HFFc6 (cell line): Measurements from ENCODE around the gene ST6GALNAC5. TPM values are rescaled to one million over a fixed set of nuclear protein-coding genes. Genes with fewer than 3 reads are reported as not detected.

Experiments
- DNase-seq: peaks from one replicate; pipeline ENCODE4 v3.0.0-alpha.2; 2018
- H3K27ac Mint-ChIP-seq: 2 replicates; pipeline ENCODE4 v1.8.0; 2020; ENCODE audit warnings: mild to moderate bottlenecking, mixed read lengths
- H3K27me3 Mint-ChIP-seq: 2 replicates; pipeline ENCODE4 v1.8.0; 2021; ENCODE audit warnings: mild to moderate bottlenecking, moderate library complexity, mixed read lengths; ENCODE audit not compliant: insufficient read depth
- H3K36me3 Mint-ChIP-seq: 2 replicates; pipeline ENCODE4 v1.8.0; 2021; ENCODE audit warnings: low read depth, mixed read lengths
- H3K4me1 Mint-ChIP-seq: 2 replicates; pipeline ENCODE4 v1.8.0; 2020; ENCODE audit warnings: low read depth, mixed read lengths
- H3K4me3 Mint-ChIP-seq: 2 replicates; pipeline ENCODE4 v1.8.0; 2020; ENCODE audit warnings: mild to moderate bottlenecking, moderate library complexity, mixed read lengths
- H3K9me3 Mint-ChIP-seq: 2 replicates; pipeline ENCODE4 v1.8.0; 2020; ENCODE audit warnings: mild to moderate bottlenecking, mixed read lengths
- CTCF ChIP-seq: fragments of 200-600 bp; sonication (generic); IDR thresholded peaks from 2 replicates; pipeline ENCODE4 v1.5.0; 2021; ENCODE audit warnings: antibody characterized with exemption, mild to moderate bottlenecking
- total RNA-seq, 6 experiments: library from RNA; stranded (reverse); fragmentation: NEBNext Ultra II Directional; extraction: Animal tissue kit (Norgen Biotek cat#: 25700); gene quantifications; 2 replicates in 1 of 6; 3 replicates in 5 of 6; pipeline ENCODE4 v1.2.3, GENCODE V29; 2021

Gene ST6GALNAC5
- total RNA-seq, 6 experiments from 2014 or later, result 1.3 to 3.0 (median 2.1) TPM; not detected in 2

GRCh38 chr1:77038000-77038399 lies 170.7 kb downstream of the ST6GALNAC5 start:
- Mint-ChIP-seq H3K27me3 (peaks cover 8% of the 10 kb centered on the region), H3K36me3 (peaks cover 4% of the 10 kb centered on the region; the same call in 1 of the 2 replicates), H3K9me3 (no peaks in the 10 kb centered on the region; the same call in 1 of the 2 replicates), H3K4me3 (no peak overlapping the region), H3K4me1 (peaks cover 33% of the 10 kb centered on the region), H3K27ac (no peak overlapping the region)
- DNase-seq, result no peak
- no peak for TF ChIP-seq CTCF

- Mint-ChIP-seq H3K4me3 (0 out of 2 replicates have a peak overlapping the region, but pooled peaks have one; percentile 1), H3K4me1 (peaks cover 33% of the 10 kb centered on the region), H3K9me3 (no peaks in the 10 kb centered on the region; the same call in 1 of the 2 replicates), H3K27me3 (peaks cover 3% of the 10 kb centered on the region), H3K27ac (peak overlapping the region; percentile 61), H3K36me3 (peaks cover 4% of the 10 kb centered on the region; the same call in 1 of the 2 replicates)
- no peak for TF ChIP-seq CTCF
- no peak for DNase-seq
Measured at GRCh38 chr1:77039111-77039510, 171.8 kb downstream of the ST6GALNAC5 start.

GRCh38 chr1:77039739-77040138 lies 172.5 kb downstream of the ST6GALNAC5 start:
- no peak for TF ChIP-seq CTCF
- H3K27ac Mint-ChIP-seq, result peak overlapping the region; percentile 61

GRCh38 chr1:77040826-77041225 lies 173.5 kb downstream of the ST6GALNAC5 start:
- no peaks in the 10 kb centered on the region; the same call in 1 of the 2 replicates for H3K9me3 Mint-ChIP-seq
- peaks cover 4% of the 10 kb centered on the region; the same call in 1 of the 2 replicates for H3K36me3 Mint-ChIP-seq
- H3K4me3 Mint-ChIP-seq, result no peak overlapping the region
- H3K27ac Mint-ChIP-seq, result no peak overlapping the region
- peaks cover 33% of the 10 kb centered on the region for H3K4me1 Mint-ChIP-seq
- TF ChIP-seq CTCF, result no peak
- no peak for DNase-seq
- no peaks in the 10 kb centered on the region; the same call in 1 of the 2 replicates for H3K27me3 Mint-ChIP-seq

More at GRCh38 chr1:77039739-77040138, 172.5 kb downstream of the ST6GALNAC5 start:
- Mint-ChIP-seq H3K4me1 (peaks cover 33% of the 10 kb centered on the region), H3K4me3 (0 out of 2 replicates have a peak overlapping the region, but pooled peaks have one; percentile 1), H3K9me3 (no peaks in the 10 kb centered on the region; the same call in 1 of the 2 replicates), H3K27me3 (no peaks in the 10 kb centered on the region), H3K36me3 (peaks cover 4% of the 10 kb centered on the region; the same call in 1 of the 2 replicates)
- DNase-seq, result peak; percentile 94

- peaks cover 7% of the 10 kb centered on the region; the same call in 1 of the 2 replicates for H3K27me3 Mint-ChIP-seq
- TF ChIP-seq CTCF, result no peak
- H3K4me1 Mint-ChIP-seq, result peaks cover 19% of the 10 kb centered on the region
- H3K4me3 Mint-ChIP-seq, result no peak overlapping the region
- H3K9me3 Mint-ChIP-seq, result no peaks in the 10 kb centered on the region
- DNase-seq, result no peak
- H3K36me3 Mint-ChIP-seq, result no peaks in the 10 kb centered on the region
- no peak overlapping the region for H3K27ac Mint-ChIP-seq
Measured at GRCh38 chr1:77044133-77044849, 177.0 kb downstream of the ST6GALNAC5 start.
